Lower lobe of right lung (tissue), 2 donors: ENCODE data around the gene TMEM107. TPM values are rescaled to one million over a fixed set of nuclear protein-coding genes. Genes with fewer than 3 reads are reported as not detected.

ENCODE experiments used
- ATAC-seq, 2 donors: fragments of 200-7000 bp; cut with Tn5 transposase; one replicate each; pipeline ENCODE4 v1.9.1; 2020 to 2022; ENCODE audit warnings: mild to moderate bottlenecking in 2 of 2, moderate library complexity in 2 of 2
- DNase-seq: peaks from one replicate; pipeline ENCODE4 v3.0.0-alpha.2; 2020
- H3K27ac ChIP-seq: fragments of 200-600 bp; one replicate; pipeline ENCODE4 v1.8.0; 2022
- H3K27me3 ChIP-seq: fragments of 200-600 bp; one replicate; pipeline ENCODE4 v1.8.0; 2022; ENCODE audit warnings: low read depth
- H3K36me3 ChIP-seq: fragments of 200-600 bp; one replicate; pipeline ENCODE4 v1.8.0; 2022; ENCODE audit warnings: mild to moderate bottlenecking
- H3K4me1 ChIP-seq: fragments of 200-600 bp; one replicate; pipeline ENCODE4 v1.8.0; 2022
- H3K4me3 ChIP-seq: fragments of 200-600 bp; one replicate; pipeline ENCODE4 v1.8.0; 2022; ENCODE audit warnings: mild to moderate bottlenecking
- H3K9me3 ChIP-seq: fragments of 200-600 bp; one replicate; pipeline ENCODE4 v1.8.0; 2022
- intact Hi-C: fragments of 100-400 bp; cut with DNase I; formaldehyde crosslinking; loops from one replicate; pipeline ENCODE4 v1.11.0; 2022
- total RNA-seq: library from RNA; stranded (reverse); fragmentation: NEBNext Ultra II Directional; extraction: Animal tissue kit (Norgen Biotek cat#: 25700); gene quantifications from one replicate; pipeline ENCODE4 v1.2.1, GENCODE V29; 2021
- TF ChIP-seq, protein P1 (sequence below): fragments of 200-600 bp; IDR thresholded peaks from one replicate; pipeline ENCODE4 v1.8.0; 2022; ENCODE audit warnings: antibody characterized with exemption, mild to moderate bottlenecking
- donor health status: DM: no; HTN: yes; CAD: no; lungs with severe emphysema.

Gene TMEM107
- total RNA-seq, 1 donor from 2014 or later = 12.9 TPM

DNA sequence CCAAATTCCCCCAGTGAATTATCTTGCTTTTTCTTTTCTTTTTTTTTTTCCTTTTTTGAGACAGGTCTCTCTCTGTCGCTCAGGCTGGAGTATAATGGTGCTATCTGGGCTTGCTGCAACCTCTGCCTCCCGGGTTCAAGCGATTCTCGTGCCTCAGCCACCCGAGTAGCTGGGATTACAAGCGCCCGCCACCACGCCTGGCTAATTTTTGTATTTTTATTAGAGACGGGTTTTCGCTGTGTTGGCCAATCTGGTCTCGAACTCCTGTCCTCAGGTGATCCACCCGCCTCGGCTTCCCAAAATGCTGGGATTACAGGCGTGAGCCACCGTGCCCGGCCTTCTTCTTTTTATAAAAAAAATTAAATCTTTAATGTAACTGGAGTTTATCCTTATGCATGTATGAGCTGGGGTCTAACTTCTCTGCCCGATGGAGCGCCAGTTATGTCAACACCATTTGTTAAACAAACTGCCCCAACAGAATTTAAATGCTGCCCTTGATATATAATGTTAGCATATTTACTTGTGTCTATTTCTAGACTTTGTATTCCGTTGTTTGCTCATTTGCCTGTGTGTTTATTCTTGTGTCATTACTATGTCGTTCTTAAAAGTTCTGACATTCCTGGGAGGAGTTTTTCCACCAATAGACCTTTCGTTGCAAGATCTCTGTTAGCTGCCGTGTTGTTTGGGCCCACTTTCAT, 34.7 kb upstream of the TMEM107 start:
- H3K4me1 ChIP-seq = peaks cover 15% of the 10 kb centered on the region
- ATAC-seq (peak; percentile 3 to 56), DNase-seq (no peak)
- peak overlapping the region; percentile 84 for H3K27ac ChIP-seq
- TF ChIP-seq, protein P1, sequence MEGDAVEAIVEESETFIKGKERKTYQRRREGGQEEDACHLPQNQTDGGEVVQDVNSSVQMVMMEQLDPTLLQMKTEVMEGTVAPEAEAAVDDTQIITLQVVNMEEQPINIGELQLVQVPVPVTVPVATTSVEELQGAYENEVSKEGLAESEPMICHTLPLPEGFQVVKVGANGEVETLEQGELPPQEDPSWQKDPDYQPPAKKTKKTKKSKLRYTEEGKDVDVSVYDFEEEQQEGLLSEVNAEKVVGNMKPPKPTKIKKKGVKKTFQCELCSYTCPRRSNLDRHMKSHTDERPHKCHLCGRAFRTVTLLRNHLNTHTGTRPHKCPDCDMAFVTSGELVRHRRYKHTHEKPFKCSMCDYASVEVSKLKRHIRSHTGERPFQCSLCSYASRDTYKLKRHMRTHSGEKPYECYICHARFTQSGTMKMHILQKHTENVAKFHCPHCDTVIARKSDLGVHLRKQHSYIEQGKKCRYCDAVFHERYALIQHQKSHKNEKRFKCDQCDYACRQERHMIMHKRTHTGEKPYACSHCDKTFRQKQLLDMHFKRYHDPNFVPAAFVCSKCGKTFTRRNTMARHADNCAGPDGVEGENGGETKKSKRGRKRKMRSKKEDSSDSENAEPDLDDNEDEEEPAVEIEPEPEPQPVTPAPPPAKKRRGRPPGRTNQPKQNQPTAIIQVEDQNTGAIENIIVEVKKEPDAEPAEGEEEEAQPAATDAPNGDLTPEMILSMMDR = no peak
- H3K27me3 ChIP-seq = no peaks in the 10 kb centered on the region
- H3K9me3 ChIP-seq = no peaks in the 10 kb centered on the region
- intact Hi-C loops = no loop called here
- peak overlapping the region; percentile 72 for H3K4me3 ChIP-seq
- H3K36me3 ChIP-seq = no peaks in the 10 kb centered on the region

DNA sequence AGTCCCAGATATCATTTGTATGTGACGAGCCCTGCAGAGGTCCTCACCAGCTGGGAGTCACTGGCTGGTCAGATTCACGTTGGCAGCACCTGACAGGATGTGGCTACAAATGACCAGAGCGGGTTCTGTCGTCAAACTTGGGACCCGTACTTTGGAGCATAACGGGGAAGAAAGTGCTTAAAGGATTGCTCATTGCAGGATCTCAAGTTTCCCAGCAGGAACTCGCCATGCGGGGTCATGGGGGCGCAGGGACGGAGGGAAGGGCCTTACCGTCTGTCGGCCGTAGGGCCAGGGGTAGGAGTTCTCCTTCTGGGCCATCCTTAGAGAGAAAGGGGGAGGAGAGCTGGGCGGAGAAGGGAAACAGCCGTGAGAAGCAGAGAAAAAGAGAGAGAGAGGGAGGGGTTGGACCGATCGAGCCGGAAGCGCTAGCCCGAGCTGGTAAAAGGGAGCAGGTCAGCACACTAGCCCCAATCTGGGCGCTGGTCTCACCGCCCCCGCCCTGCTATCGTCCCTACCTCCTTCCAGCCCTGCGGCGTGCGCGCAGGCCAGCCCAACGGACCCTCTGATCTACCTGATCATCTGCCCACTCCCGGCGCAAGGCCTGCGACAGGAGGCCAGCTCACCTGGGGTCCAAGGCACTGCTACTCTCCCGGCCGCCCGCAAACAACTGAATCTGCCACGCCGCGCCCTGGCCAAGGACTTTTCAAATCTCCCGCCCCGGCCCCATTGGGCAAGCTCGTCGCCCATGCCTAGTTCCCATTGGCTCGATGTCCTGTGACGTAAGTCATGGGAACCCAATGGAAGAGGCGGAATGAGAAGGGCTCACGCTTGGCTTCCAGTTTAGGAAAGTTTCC, 34.0 kb upstream of the TMEM107 start, which contains the start of gene AURKB:
Gene AURKB (minus strand): TSS at position 669 of the 854 bp plus-strand sequence. CDS start 351 bp downstream, at position 318.
- intact Hi-C loops = no loop called here
- peak within 1 kb of the TSS; percentile 72 for H3K4me3 ChIP-seq
- H3K27ac ChIP-seq = peak within 1 kb of the TSS; percentile 84
- DNase-seq = peak; percentile 94
- no peaks in the 10 kb centered on the region for H3K27me3 ChIP-seq
- peaks cover 15% of the 10 kb centered on the region for H3K4me1 ChIP-seq
- peak; percentile 96 to 99 for ATAC-seq
- H3K36me3 ChIP-seq = no peaks in the 10 kb centered on the region
- no peaks in the 10 kb centered on the region for H3K9me3 ChIP-seq
- TF ChIP-seq, protein P1 = no peak

DNA sequence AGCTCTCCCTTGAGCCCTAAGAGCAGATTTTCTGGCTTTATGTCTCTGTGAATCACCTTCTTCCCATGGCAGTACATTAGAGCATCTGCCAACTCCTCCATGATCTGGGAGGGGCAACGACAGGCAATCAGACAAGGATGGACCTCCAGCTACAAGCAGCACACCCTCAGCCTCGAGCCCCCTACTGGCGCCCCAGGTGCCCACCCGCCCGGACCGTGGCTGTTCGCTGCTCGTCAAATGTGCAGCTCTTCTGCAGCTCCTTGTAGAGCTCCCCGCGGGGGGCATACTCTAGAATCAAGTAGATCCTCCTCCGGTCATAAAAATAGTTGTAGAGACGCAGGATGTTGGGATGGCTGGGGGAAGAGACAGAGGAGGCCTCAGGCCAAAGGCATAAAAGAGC, 30.4 kb upstream of the TMEM107 start:
- no peak for ATAC-seq
- Histone ChIP-seq H3K27me3 (no peaks in the 10 kb centered on the region), H3K27ac (no peak overlapping the region), H3K4me3 (no peak overlapping the region), H3K9me3 (no peaks in the 10 kb centered on the region), H3K36me3 (no peaks in the 10 kb centered on the region), H3K4me1 (peaks cover 15% of the 10 kb centered on the region)
- TF ChIP-seq, protein P1 = no peak
- DNase-seq = no peak
- intact Hi-C loops = no loop called here

DNA sequence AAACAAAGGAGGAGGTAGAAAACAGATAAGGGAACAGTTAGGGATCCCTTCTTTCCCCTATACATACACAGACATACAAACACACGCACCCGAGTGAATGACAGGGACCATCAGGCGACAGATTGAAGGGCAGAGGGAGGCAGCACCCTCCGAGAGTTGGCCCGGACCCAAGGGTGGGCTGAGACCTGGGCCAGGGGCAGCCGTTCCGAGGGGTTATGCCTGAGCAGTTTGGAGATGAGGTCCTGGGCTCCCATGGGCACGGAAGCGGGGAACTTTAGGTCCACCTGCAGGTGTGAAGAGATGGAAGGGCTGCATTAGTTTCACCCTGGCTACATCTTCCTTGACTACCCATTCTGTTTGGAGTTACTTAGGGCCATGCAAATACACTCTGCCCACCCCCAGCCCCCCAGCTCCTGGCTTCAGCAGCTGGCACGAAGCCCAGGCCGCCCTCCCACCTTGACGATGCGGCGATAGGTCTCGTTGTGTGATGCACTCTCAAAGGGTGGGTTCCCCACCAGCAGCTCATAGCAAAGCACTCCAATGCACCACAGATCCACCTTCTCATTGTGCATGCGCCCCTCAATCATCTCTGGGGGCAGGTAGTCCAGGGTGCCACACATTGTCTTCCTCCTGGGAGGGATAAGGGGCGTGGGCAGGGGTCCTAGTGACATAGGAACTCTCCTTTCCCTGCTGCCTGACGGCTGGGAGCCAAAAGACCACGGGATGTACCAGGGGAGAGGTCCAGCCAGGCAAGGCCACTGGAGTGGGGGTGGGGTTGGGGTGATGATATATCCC, 28.8 kb upstream of the TMEM107 start:
- H3K27ac ChIP-seq = no peak overlapping the region
- intact Hi-C loops = no loop called here
- H3K27me3 ChIP-seq = no peaks in the 10 kb centered on the region
- H3K4me1 ChIP-seq = peaks cover 2% of the 10 kb centered on the region
- H3K4me3 ChIP-seq = no peak overlapping the region
- no peaks in the 10 kb centered on the region for H3K9me3 ChIP-seq
- DNase-seq = no peak
- TF ChIP-seq, protein P1 = no peak
- no peaks in the 10 kb centered on the region for H3K36me3 ChIP-seq
- no peak for ATAC-seq

DNA sequence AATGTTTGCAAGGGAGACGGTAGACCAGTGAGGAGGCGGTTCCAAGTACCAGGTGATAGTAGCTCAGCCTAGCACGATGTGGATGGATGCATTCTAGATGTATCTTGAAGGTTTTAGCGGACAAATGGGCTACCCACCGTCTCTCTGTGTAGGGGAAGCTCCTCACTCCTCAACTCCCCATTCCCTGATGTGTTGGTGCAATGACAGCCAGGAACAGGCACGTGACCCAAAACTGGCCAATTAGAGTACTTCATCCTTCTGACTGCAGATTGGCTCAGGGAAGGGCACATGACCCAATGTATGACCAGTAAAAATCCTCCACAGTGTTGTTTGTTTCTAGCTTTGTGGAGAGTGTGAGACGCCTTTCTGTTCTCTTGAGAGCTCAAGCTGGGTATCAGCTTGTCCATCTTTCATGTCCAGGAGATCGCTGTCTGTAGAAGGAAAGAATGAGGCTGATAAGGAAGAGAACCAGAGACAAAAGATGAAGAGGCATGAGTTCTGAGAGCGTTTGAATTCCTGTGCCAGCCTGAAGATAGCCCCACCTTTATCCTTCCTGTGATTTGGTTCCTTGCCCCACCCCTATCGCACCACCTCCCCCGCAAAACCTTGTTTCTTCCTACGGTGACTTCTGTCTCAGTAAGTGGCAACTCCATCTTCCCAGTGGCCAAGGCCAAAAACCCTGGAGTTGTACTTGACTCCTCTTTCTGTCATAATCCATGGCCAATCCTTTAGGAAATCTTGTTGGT, 16.1 kb upstream of the TMEM107 start:
- DNase-seq = peak; percentile 72
- Histone ChIP-seq H3K36me3 (no peaks in the 10 kb centered on the region), H3K4me1 (peaks cover 52% of the 10 kb centered on the region), H3K4me3 (peak overlapping the region; percentile 43), H3K27me3 (no peaks in the 10 kb centered on the region), H3K27ac (peak overlapping the region; percentile 98), H3K9me3 (no peaks in the 10 kb centered on the region)
- TF ChIP-seq, protein P1 = no peak
- intact Hi-C loops = no loop called here
- peak; percentile 22 to 33 for ATAC-seq
